NT2/D1 (cell line): ENCODE data around the gene ELP2.

Experiments used
- DNase-seq: peaks from one replicate; pipeline ENCODE4 v3.0.0-alpha.2; 2011; ENCODE audit warnings: low read depth, low spot score
- H3K27me3 ChIP-seq: 2 replicates; pipeline ENCODE4 v1.6.0; 2011; ENCODE audit warnings: mild to moderate bottlenecking; ENCODE audit not compliant: insufficient read length, insufficient read depth
- H3K36me3 ChIP-seq: 2 replicates; pipeline ENCODE4 v1.6.1; 2011; ENCODE audit warnings: mild to moderate bottlenecking, low read length, mixed read lengths; ENCODE audit not compliant: insufficient read depth, insufficient read length
- H3K4me1 ChIP-seq: 2 replicates; pipeline ENCODE4 v1.5.1; 2011; ENCODE audit not compliant: insufficient read depth, insufficient read length
- H3K4me3 ChIP-seq: 2 replicates; pipeline ENCODE4 v1.5.1; 2011; ENCODE audit warnings: low read depth; ENCODE audit not compliant: insufficient read length
- H3K9ac ChIP-seq: 2 replicates; pipeline ENCODE4 v1.6.0; 2011; ENCODE audit warnings: low read depth; ENCODE audit not compliant: insufficient read length
- H3K9me3 ChIP-seq: 2 replicates; pipeline ENCODE4 v1.5.1; 2011; ENCODE audit warnings: mild to moderate bottlenecking, low read length; ENCODE audit not compliant: insufficient read depth
- SUZ12 ChIP-seq: IDR thresholded peaks from 2 replicates; pipeline ENCODE4 v1.6.1; 2011; ENCODE audit not compliant: insufficient read length, insufficient read depth; ENCODE audit errors: extremely low read depth
- YY1 ChIP-seq: IDR thresholded peaks from 2 replicates; pipeline ENCODE4 v1.6.1; 2011; ENCODE audit not compliant: insufficient read length, insufficient read depth
- ZNF274 ChIP-seq: IDR thresholded peaks from 2 replicates; pipeline ENCODE4 v1.6.1; 2011; ENCODE audit warnings: mild to moderate bottlenecking, low read depth, low read length

Gene ELP2

GRCh38 chr18:36214811-36215210, 85.1 kb downstream of the ELP2 start:
- no peak overlapping the region for H3K4me3 ChIP-seq
- no peaks in the 10 kb centered on the region for H3K27me3 ChIP-seq
- H3K4me1 ChIP-seq, result peaks cover 2% of the 10 kb centered on the region
- H3K9ac ChIP-seq, result no peak overlapping the region
- TF ChIP-seq ZNF274 (no peak), SUZ12 (no peak), YY1 (no peak)
- no peaks in the 10 kb centered on the region for H3K36me3 ChIP-seq
- DNase-seq, result no peak
- no peaks in the 10 kb centered on the region for H3K9me3 ChIP-seq

GRCh38 chr18:36215577-36215976, 85.9 kb downstream of the ELP2 start:
- no peak for TF ChIP-seq SUZ12
- TF ChIP-seq ZNF274, result no peak
- TF ChIP-seq YY1, result no peak
- Histone ChIP-seq H3K4me3 (no peak overlapping the region), H3K9ac (no peak overlapping the region), H3K36me3 (no peaks in the 10 kb centered on the region), H3K4me1 (peaks cover 2% of the 10 kb centered on the region), H3K9me3 (no peaks in the 10 kb centered on the region), H3K27me3 (no peaks in the 10 kb centered on the region)
- no peak for DNase-seq

GRCh38 chr18:36217348-36217747, 87.6 kb downstream of the ELP2 start:
- Histone ChIP-seq H3K9me3 (no peaks in the 10 kb centered on the region), H3K27me3 (no peaks in the 10 kb centered on the region), H3K9ac (no peak overlapping the region), H3K4me3 (no peak overlapping the region), H3K4me1 (peaks cover 2% of the 10 kb centered on the region), H3K36me3 (no peaks in the 10 kb centered on the region)
- no peak for DNase-seq
- TF ChIP-seq ZNF274 (no peak), YY1 (no peak), SUZ12 (no peak)

GRCh38 chr18:36229188-36229587, 99.5 kb downstream of the ELP2 start:
- no peak overlapping the region for H3K9ac ChIP-seq
- no peaks in the 10 kb centered on the region for H3K4me1 ChIP-seq
- H3K36me3 ChIP-seq, result no peaks in the 10 kb centered on the region
- TF ChIP-seq YY1 (no peak), SUZ12 (no peak), ZNF274 (no peak)
- peaks cover 12% of the 10 kb centered on the region; the same call in 1 of the 2 replicates for H3K9me3 ChIP-seq
- DNase-seq, result no peak
- H3K27me3 ChIP-seq, result no peaks in the 10 kb centered on the region
- H3K4me3 ChIP-seq, result no peak overlapping the region
